HG02678 (cell line): ENCODE results near the gene AVL9.
"Not testable (repeated sequence)": the region's sequence is repeated elsewhere in the genome, so short reads cannot be mapped to it uniquely, and the experiment has no call there.

ENCODE experiments used
- ATAC-seq: cut with Tn5 transposase; IDR thresholded peaks from one replicate; pipeline ENCODE4 v1.9.1; 2021; ENCODE audit warnings: mild to moderate bottlenecking, moderate library complexity; ENCODE audit not compliant: unreplicated experiment

AVL9 gene

GRCh38 chr7:32634798-32635393, 139.6 kb downstream of the AVL9 start:
- not testable (repeated sequence) for ATAC-seq

DNA sequence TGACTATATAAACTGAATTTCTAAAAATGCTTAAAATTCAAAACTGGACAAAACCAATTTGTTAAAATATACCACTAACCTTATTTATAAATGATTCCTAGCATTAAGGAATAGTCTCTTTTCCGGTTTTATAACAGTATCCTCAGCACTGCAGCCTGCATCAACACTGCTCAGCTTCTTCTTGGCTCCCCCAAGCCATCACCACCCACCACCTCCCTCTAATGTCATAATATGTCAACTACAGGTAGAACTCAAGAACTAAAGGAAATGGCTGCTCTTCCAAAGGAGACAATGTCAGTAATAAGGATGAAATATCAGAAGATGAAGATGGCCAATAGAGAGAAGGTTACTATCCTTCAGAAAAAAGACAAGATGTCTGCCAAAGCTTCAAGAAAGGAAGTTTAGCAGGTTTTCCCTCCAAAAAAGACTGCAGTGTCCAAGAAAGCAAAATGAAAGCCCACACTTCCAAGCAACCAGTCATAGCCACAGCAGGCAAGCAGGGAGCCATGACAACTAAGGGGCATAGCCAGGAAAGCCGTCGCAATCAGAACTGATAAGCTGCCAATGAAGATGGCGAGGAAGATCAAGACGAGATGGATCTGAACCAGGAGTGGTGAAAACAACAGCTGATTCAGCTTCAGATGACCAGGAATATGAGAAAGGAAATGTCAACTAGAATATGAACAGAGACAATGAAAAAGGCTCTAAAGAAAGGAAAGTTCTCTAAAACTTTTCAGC, 141.6 kb downstream of the AVL9 start:
- ATAC-seq = not testable (repeated sequence)

- ATAC-seq = not testable (repeated sequence)
Observed at GRCh38 chr7:32637611-32638010, 142.3 kb downstream of the AVL9 start.
